ENCODE measurements around the gene ARMC10. TPM values are rescaled to one million over a fixed set of nuclear protein-coding genes. Genes with fewer than 3 reads are reported as not detected.

ARMC10 gene
- total and polyA plus RNA-seq, 9 of the 15 experiments (the other 6 are each of a cell fraction or from before 2014, with no cell fraction given) = 17.0 to 113 (median 72.6) TPM

DNA sequence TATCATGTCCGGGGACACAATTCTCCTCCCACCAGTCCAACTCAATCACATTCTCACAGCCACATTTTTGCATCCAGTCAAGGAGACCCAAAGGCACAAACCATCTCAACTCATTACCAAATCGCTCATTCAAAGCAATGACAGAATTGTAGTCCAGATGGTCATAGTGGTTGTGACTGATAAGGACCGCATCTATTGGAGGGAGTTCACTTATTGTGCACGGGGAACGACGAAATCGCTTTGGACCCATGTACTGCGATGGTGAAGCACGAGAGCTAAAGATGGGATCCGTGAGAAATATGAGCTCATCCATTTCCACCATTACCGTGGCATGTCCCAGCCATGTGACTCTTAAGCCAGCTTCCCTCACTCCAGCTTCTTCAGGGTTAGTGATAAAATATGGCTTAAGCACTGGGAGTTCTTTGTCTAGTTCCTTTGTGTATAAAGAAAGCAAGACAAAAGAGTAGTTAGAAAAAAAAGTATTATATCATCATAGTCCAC is 44.9 kb downstream of the ARMC10 start (continued):
- TF ChIP-seq, protein P1, sequence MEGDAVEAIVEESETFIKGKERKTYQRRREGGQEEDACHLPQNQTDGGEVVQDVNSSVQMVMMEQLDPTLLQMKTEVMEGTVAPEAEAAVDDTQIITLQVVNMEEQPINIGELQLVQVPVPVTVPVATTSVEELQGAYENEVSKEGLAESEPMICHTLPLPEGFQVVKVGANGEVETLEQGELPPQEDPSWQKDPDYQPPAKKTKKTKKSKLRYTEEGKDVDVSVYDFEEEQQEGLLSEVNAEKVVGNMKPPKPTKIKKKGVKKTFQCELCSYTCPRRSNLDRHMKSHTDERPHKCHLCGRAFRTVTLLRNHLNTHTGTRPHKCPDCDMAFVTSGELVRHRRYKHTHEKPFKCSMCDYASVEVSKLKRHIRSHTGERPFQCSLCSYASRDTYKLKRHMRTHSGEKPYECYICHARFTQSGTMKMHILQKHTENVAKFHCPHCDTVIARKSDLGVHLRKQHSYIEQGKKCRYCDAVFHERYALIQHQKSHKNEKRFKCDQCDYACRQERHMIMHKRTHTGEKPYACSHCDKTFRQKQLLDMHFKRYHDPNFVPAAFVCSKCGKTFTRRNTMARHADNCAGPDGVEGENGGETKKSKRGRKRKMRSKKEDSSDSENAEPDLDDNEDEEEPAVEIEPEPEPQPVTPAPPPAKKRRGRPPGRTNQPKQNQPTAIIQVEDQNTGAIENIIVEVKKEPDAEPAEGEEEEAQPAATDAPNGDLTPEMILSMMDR (IDR thresholded peaks at IDR 0.05 in 2 of 3, conservative IDR thresholded peaks at IDR 0.05 in 1 of 3; ENCODE audit: insufficient read depth in 2 of 3, low read depth in 1 of 3, low read length in 3 of 3) = no peak
- no peak for TF ChIP-seq ESRRB (CRISPR knock-in tag; IDR thresholded peaks at IDR 0.05; ENCODE audit: borderline replicate concordance)
- no peak for TF ChIP-seq ZNF668 (CRISPR knock-in tag; IDR thresholded peaks at IDR 0.05)
- TF ChIP-seq MCM2 (IDR thresholded peaks at IDR 0.05; ENCODE audit: low read depth) = no peak
- no peak for TF ChIP-seq MAFK (IDR thresholded peaks at IDR 0.05; ENCODE audit: low read length)
- TF ChIP-seq KAT7 (CRISPR knock-in tag; IDR thresholded peaks at IDR 0.05; ENCODE audit: borderline replicate concordance) = peak; percentile 63; the same call in 1 of the 2 replicates
- TF ChIP-seq, protein P2, sequence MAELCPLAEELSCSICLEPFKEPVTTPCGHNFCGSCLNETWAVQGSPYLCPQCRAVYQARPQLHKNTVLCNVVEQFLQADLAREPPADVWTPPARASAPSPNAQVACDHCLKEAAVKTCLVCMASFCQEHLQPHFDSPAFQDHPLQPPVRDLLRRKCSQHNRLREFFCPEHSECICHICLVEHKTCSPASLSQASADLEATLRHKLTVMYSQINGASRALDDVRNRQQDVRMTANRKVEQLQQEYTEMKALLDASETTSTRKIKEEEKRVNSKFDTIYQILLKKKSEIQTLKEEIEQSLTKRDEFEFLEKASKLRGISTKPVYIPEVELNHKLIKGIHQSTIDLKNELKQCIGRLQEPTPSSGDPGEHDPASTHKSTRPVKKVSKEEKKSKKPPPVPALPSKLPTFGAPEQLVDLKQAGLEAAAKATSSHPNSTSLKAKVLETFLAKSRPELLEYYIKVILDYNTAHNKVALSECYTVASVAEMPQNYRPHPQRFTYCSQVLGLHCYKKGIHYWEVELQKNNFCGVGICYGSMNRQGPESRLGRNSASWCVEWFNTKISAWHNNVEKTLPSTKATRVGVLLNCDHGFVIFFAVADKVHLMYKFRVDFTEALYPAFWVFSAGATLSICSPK (IDR thresholded peaks at IDR 0.05; ENCODE audit: borderline replicate concordance) = no peak
- TF ChIP-seq CBX5 (IDR thresholded peaks at IDR 0.05; ENCODE audit: borderline replicate concordance, low read depth) = 0 out of 2 replicates have a peak, but pooled peaks have one; percentile 63
- TF ChIP-seq, protein P3, sequence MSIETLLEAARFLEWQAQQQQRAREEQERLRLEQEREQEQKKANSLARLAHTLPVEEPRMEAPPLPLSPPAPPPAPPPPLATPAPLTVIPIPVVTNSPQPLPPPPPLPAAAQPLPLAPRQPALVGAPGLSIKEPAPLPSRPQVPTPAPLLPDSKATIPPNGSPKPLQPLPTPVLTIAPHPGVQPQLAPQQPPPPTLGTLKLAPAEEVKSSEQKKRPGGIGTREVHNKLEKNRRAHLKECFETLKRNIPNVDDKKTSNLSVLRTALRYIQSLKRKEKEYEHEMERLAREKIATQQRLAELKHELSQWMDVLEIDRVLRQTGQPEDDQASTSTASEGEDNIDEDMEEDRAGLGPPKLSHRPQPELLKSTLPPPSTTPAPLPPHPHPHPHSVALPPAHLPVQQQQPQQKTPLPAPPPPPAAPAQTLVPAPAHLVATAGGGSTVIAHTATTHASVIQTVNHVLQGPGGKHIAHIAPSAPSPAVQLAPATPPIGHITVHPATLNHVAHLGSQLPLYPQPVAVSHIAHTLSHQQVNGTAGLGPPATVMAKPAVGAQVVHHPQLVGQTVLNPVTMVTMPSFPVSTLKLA (conservative IDR thresholded peaks at IDR 0.05) = peak; percentile 44 to 88
- TF ChIP-seq, protein P4, sequence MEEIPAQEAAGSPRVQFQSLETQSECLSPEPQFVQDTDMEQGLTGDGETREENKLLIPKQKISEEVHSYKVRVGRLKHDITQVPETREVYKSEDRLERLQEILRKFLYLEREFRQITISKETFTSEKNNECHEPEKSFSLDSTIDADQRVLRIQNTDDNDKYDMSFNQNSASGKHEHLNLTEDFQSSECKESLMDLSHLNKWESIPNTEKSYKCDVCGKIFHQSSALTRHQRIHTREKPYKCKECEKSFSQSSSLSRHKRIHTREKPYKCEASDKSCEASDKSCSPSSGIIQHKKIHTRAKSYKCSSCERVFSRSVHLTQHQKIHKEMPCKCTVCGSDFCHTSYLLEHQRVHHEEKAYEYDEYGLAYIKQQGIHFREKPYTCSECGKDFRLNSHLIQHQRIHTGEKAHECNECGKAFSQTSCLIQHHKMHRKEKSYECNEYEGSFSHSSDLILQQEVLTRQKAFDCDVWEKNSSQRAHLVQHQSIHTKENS (CRISPR knock-in tag; IDR thresholded peaks at IDR 0.05) = no peak
- no peak for TF ChIP-seq FIP1L1 (IDR thresholded peaks at IDR 0.05; ENCODE audit: low read depth, low read length, poor library complexity, severe bottlenecking)
- no peak for TF ChIP-seq ZNF57 (CRISPR knock-in tag; IDR thresholded peaks at IDR 0.05)
- no peak for TF ChIP-seq E4F1 (CRISPR knock-in tag; IDR thresholded peaks at IDR 0.05; ENCODE audit: borderline replicate concordance)
- peak; percentile 94 for TF ChIP-seq BCOR (IDR thresholded peaks at IDR 0.05)
- no peak for TF ChIP-seq ASH1L (IDR thresholded peaks at IDR 0.05; ENCODE audit: borderline replicate concordance, low read depth, partially characterized antibody)
- no peak for TF ChIP-seq ZBTB26 (CRISPR knock-in tag; IDR thresholded peaks at IDR 0.05)

Data from K562 (cell line).